Progenitor cell of endocrine pancreas (in vitro differentiated cells): ENCODE measurements around the gene SPTLC2. TPM values are rescaled to one million over a fixed set of nuclear protein-coding genes. Genes with fewer than 3 reads are reported as not detected.
"Not testable (repeated sequence)": the region's sequence is repeated elsewhere in the genome, so short reads cannot be mapped to it uniquely, and the experiment has no call there.

Source experiments
- DNase-seq: peaks from one replicate; pipeline ENCODE4 v3.0.0; 2021; ENCODE audit warnings: low spot score; ENCODE audit not compliant: unreplicated experiment
- H3K27ac Mint-ChIP-seq: 2 replicates; pipeline ENCODE4 v1.8.0; 2021; ENCODE audit warnings: mild to moderate bottlenecking, moderate library complexity, mixed read lengths
- H3K27me3 Mint-ChIP-seq: 2 replicates; pipeline ENCODE4 v1.8.0; 2021; ENCODE audit warnings: mixed read lengths
- H3K36me3 Mint-ChIP-seq: 2 replicates; pipeline ENCODE4 v1.8.0; 2022; ENCODE audit warnings: mixed read lengths; ENCODE audit not compliant: insufficient read depth
- H3K4me1 Mint-ChIP-seq: 2 replicates; pipeline ENCODE4 v1.8.0; 2021; ENCODE audit warnings: low read depth, mixed read lengths
- H3K4me3 Mint-ChIP-seq: 2 replicates; pipeline ENCODE4 v1.8.0; 2021; ENCODE audit warnings: low read depth, mild to moderate bottlenecking, moderate library complexity, mixed read lengths
- H3K9me3 Mint-ChIP-seq: 2 replicates; pipeline ENCODE4 v1.8.0; 2021; ENCODE audit warnings: low read depth, mixed read lengths
- total RNA-seq: library from RNA; stranded (reverse); gene quantifications from 2 replicates; pipeline ENCODE4 v1.2.1, GENCODE V29; 2021
- TF ChIP-seq, protein P1 (sequence below): fragments of 200-600 bp; sonication (generic); IDR thresholded peaks from one replicate; pipeline ENCODE4 v1.5.0; 2021; ENCODE audit warnings: antibody characterized with exemption, mild to moderate bottlenecking; ENCODE audit not compliant: unreplicated experiment

Gene SPTLC2
- total RNA-seq, 1 donor from 2014 or later = 53.6 TPM

DNA sequence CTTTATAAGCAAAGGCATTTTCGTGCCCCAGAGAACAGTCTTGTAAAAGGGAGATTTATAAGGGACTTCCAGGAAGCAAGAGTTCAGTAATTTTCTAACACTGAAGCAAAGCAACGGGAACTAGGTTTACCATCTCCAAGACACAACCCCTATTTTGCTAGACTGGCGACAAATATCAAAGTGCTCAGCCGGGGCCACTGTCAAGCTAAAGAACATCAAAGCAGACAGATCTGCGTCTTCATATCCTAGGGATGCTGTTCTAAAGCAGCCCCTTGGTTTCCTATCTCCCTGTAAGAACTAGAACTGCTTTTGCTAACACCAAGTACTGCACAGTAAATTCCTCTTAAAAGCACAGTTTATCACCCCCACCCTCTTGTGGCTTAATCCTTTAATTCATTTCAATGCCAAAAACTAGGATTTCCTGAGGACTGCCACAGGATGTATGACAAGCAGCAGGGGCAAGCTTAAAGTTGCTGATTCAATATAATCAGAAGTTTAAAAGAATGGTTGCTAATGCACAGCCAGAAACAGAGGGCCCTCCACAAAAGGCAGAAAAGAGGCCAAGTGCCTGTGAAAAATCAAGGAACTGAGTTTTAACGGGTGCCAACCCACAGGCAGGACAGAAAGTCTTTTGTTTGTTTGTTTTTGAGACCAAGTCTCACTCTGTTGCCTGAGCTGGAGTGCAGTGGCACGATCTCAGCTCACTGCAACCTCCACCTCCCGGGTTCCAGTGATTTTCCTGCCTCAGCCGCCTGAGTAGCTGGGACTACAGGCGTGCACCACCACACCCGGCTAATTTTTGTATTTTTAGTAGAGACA lies 73.8 kb downstream of the SPTLC2 start:
- Mint-ChIP-seq H3K4me1 (peaks cover 17% of the 10 kb centered on the region), H3K27ac (peak overlapping the region; percentile 4), H3K9me3 (no peaks in the 10 kb centered on the region), H3K36me3 (peaks cover 7% of the 10 kb centered on the region), H3K27me3 (no peaks in the 10 kb centered on the region), H3K4me3 (no peak overlapping the region)
- no peak for DNase-seq
- TF ChIP-seq, protein P1, sequence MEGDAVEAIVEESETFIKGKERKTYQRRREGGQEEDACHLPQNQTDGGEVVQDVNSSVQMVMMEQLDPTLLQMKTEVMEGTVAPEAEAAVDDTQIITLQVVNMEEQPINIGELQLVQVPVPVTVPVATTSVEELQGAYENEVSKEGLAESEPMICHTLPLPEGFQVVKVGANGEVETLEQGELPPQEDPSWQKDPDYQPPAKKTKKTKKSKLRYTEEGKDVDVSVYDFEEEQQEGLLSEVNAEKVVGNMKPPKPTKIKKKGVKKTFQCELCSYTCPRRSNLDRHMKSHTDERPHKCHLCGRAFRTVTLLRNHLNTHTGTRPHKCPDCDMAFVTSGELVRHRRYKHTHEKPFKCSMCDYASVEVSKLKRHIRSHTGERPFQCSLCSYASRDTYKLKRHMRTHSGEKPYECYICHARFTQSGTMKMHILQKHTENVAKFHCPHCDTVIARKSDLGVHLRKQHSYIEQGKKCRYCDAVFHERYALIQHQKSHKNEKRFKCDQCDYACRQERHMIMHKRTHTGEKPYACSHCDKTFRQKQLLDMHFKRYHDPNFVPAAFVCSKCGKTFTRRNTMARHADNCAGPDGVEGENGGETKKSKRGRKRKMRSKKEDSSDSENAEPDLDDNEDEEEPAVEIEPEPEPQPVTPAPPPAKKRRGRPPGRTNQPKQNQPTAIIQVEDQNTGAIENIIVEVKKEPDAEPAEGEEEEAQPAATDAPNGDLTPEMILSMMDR = no peak

DNA sequence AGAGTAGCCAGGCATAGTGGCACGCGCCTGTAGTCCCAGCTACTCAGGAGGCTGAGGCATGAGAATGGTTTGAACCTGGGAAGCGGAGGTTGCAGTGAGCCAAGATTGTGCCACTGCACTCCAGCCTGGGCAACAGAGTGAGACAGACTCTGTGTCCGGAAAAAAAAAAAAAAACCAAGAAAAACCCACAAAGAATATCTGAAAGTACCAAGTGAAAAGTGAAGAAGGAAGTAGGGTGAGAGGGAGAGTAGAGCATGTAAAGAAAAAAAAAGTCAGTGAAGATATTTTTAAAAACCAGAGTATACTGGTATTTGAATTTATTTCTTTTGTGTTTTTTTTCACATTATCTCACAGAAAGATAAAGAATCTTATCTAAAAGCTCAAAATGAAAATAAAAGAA lies 74.5 kb downstream of the SPTLC2 start:
- Mint-ChIP-seq H3K4me1 (peaks cover 22% of the 10 kb centered on the region), H3K27ac (no peak overlapping the region), H3K27me3 (no peaks in the 10 kb centered on the region), H3K36me3 (peaks cover 8% of the 10 kb centered on the region), H3K4me3 (no peak overlapping the region), H3K9me3 (no peaks in the 10 kb centered on the region)
- TF ChIP-seq, protein P1 = no peak
- DNase-seq = no peak

DNA sequence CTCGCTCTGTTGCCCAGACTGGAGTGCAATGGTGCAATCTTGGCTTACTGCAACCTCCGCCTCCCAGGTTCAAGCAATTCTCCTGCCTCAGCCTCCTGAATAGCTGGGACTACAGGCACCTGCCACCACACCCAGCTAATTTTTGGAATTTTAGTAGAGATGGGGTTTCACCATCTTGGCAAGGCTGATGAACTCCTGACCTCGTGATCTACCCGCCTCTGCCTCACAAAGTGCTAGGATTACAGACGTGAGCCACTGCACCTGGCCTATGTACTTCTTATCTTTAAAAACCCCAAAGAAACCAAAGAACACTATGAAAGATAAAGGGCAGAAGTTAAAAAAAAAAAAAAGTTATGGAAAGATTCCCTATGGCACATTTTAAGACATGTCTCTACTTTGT lies 79.5 kb downstream of the SPTLC2 start:
- H3K9me3 Mint-ChIP-seq, DNase-seq, H3K27me3 Mint-ChIP-seq, H3K4me3 Mint-ChIP-seq, H3K4me1 Mint-ChIP-seq, H3K27ac Mint-ChIP-seq: not testable (repeated sequence)
- peaks cover 16% of the 10 kb centered on the region for H3K36me3 Mint-ChIP-seq

DNA sequence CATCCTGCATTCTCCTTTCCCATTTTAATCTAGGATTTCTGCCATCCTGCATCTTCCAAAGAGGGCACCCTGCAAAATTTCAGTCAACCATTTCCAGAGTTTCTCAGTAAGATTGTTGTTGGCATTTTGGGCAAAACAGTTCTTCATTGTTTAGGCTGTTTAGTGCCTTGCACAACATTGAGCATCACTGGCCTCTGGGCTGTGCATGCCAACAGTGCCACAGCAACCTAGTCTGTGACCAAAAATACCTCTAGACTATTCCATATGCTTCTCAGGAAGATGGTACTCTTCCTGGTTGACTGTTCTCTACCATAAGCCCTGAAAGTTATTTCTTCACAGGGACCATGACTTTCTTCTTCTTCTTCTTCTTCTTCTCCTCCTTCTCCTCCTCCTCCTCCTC lies 85.4 kb downstream of the SPTLC2 start:
- TF ChIP-seq, protein P1 = no peak
- peaks cover 15% of the 10 kb centered on the region for H3K36me3 Mint-ChIP-seq

DNA sequence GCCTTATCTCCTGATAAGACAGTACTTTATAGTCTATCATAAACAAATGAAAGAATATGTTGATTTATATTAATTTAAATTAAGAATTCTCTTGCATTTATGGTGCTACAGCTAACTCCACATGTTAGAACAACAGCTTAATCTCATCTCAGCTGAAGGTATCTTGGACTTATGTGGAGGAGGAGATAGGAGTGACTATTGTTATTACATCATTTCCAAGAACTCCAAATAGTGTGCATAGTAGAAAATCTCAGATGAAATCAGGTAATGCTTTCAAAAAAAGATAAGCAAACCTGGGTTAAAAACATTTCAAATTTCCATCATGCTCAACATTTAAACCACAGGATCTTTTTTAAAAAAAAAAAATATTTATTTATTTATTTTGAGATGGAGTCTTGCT lies 86.5 kb downstream of the SPTLC2 start:
- TF ChIP-seq, protein P1 = no peak
- no peak overlapping the region for H3K4me3 Mint-ChIP-seq
- H3K27ac Mint-ChIP-seq = no peak overlapping the region
- H3K36me3 Mint-ChIP-seq = peaks cover 9% of the 10 kb centered on the region
- H3K9me3 Mint-ChIP-seq = no peaks in the 10 kb centered on the region
- H3K4me1 Mint-ChIP-seq = no peaks in the 10 kb centered on the region
- DNase-seq = no peak
- H3K27me3 Mint-ChIP-seq = no peaks in the 10 kb centered on the region

More for the DNA sequence above, 85.4 kb downstream of the SPTLC2 start:
- Mint-ChIP-seq H3K4me1 (peaks cover 2% of the 10 kb centered on the region), H3K4me3 (no peak overlapping the region), H3K27ac (no peak overlapping the region), H3K9me3 (no peaks in the 10 kb centered on the region), H3K27me3 (no peaks in the 10 kb centered on the region)
- no peak for DNase-seq

DNA sequence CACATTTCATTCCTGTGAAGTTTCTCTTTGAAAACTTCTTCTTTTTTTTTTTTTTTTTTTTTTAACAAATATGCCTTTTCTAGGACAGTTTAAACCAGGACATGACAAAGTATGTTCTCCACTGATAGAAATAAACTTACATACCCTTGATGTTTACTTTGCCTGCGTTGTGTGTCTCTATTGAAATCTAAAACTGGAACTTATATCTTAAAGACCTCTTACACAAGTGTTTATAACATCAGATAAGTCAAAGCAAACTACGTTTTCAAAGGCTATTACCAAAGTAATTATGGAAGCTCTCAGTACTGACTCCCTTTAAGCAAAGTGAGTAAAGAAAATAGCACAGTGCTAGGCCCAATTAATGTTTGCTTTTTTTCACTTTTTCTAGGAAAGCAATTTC lies 87.2 kb downstream of the SPTLC2 start:
- H3K4me3 Mint-ChIP-seq = no peak overlapping the region
- no peak for DNase-seq
- H3K27me3 Mint-ChIP-seq = no peaks in the 10 kb centered on the region
- H3K9me3 Mint-ChIP-seq = no peaks in the 10 kb centered on the region
- TF ChIP-seq, protein P1 = no peak
- no peaks in the 10 kb centered on the region for H3K4me1 Mint-ChIP-seq
- peaks cover 8% of the 10 kb centered on the region for H3K36me3 Mint-ChIP-seq
- no peak overlapping the region for H3K27ac Mint-ChIP-seq

DNA sequence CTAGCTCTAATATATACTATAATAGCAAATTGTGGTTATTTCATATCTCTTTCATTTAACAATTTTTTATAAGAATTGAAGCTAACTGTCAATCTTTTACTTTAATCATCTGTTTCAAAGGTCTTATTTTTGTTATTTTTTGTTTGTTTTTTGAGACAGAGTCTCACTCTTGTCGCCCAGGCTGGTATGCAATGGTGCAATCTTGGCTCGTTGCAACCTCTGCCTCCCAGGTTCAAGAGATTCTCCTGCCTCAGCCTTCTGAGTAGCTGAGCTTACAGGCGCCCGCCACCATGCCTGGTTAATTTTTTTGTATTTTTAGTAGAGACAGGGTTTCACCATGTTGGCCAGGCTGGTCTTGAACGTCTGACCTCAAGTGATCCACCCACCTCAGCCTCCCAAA lies 87.7 kb downstream of the SPTLC2 start:
- not testable (repeated sequence) for H3K4me1 Mint-ChIP-seq, DNase-seq, H3K27ac Mint-ChIP-seq, H3K9me3 Mint-ChIP-seq, H3K4me3 Mint-ChIP-seq, H3K27me3 Mint-ChIP-seq
- peaks cover 10% of the 10 kb centered on the region for H3K36me3 Mint-ChIP-seq
